ENCODE results near the gene SNRNP27.
A peak's percentile ranks its signal among the peaks of the same experiment; 100 is the strongest.
"Not testable (repeated sequence)": the region's sequence is repeated elsewhere in the genome, so short reads cannot be mapped to it uniquely, and the experiment has no call there.

Gene SNRNP27

GRCh38 chr2:69948963-69949645, 55.3 kb downstream of the SNRNP27 start:
- Histone ChIP-seq H3K4me2 (ENCODE audit: low read length, poor library complexity, severe bottlenecking) (no peak overlapping the region), H2BK12ac (ENCODE audit: low read length in 2 of 2) (no peak overlapping the region), H3K27me3 (ENCODE audit: control insufficient read depth in 1 of 2, insufficient read depth in 1 of 2, low read length in 2 of 2) (no peaks in the 10 kb centered on the region), H3K18ac (ENCODE audit: low read depth in 1 of 2, low read length in 2 of 2) (no peak overlapping the region), H2AK5ac (ENCODE audit: low read length, severe bottlenecking) (no peak overlapping the region), H3K9ac (ENCODE audit: low read length) (no peak overlapping the region), H3K27ac (ENCODE audit: low read length, poor library complexity, severe bottlenecking) (no peak overlapping the region), H3K79me1 (replicated peaks; ENCODE audit: low read length, poor library complexity, severe bottlenecking) (no peaks in the 10 kb centered on the region), H3K9me3 (ENCODE audit: control insufficient read depth, low read length) (no peaks in the 10 kb centered on the region), H3K4ac (ENCODE audit: low read depth in 1 of 2, low read length in 2 of 2) (peak overlapping the region in 1 of 2 experiments; percentile 61), H4K8ac (ENCODE audit: low read length) (no peak overlapping the region), H3K36me3 (ENCODE audit: control insufficient read depth in 1 of 2, insufficient read depth in 2 of 2, low read depth in 1 of 2, low read length in 2 of 2) (no peaks in the 10 kb centered on the region), H2AFZ (ENCODE audit: low read depth, low read length) (no peak overlapping the region), H3K4me3 (ENCODE audit: insufficient read depth in 1 of 2, low read depth in 1 of 2, low read length in 2 of 2) (peak overlapping the region in 1 of 2 experiments; percentile 51), H3K4me1 (ENCODE audit: control insufficient read depth, insufficient read depth, low read depth, low read length) (peaks cover 9% of the 10 kb centered on the region), H2BK120ac (ENCODE audit: low read depth, low read length) (no peak overlapping the region), H3K14ac (ENCODE audit: low read length in 2 of 2) (no peak overlapping the region), H2BK5ac (ENCODE audit: low read depth, low read length, poor library complexity, severe bottlenecking) (no peak overlapping the region), H4K91ac (ENCODE audit: low read length) (no peak overlapping the region), H2BK15ac (ENCODE audit: low read depth, poor library complexity, severe bottlenecking) (peak overlapping the region; percentile 75), H3K23ac (ENCODE audit: low read length in 2 of 2) (no peak overlapping the region)
- DNase-seq, result no peak
- WGBS, result 96% methylated on average over 21 of the region's 21 CpGs

GRCh38 chr2:69950241-69950640, 56.5 kb downstream of the SNRNP27 start:
- Histone ChIP-seq H4K91ac (ENCODE audit: low read length) (no peak overlapping the region), H3K4ac (ENCODE audit: low read depth in 1 of 2, low read length in 2 of 2) (no peak overlapping the region), H2BK120ac (ENCODE audit: low read depth, low read length) (no peak overlapping the region), H2BK12ac (ENCODE audit: low read length in 2 of 2) (no peak overlapping the region), H3K14ac (ENCODE audit: low read length in 2 of 2) (no peak overlapping the region), H3K79me1 (replicated peaks; ENCODE audit: low read length, poor library complexity, severe bottlenecking) (no peaks in the 10 kb centered on the region), H3K9me3 (ENCODE audit: control insufficient read depth, low read length) (no peaks in the 10 kb centered on the region), H3K27ac (ENCODE audit: low read length, poor library complexity, severe bottlenecking) (no peak overlapping the region), H4K8ac (ENCODE audit: low read length) (peak overlapping the region; percentile 66), H3K27me3 (ENCODE audit: control insufficient read depth in 1 of 2, insufficient read depth in 1 of 2, low read length in 2 of 2) (peaks cover under 1% of the 10 kb centered on the region in 2 experiments), H3K4me2 (ENCODE audit: low read length, poor library complexity, severe bottlenecking) (no peak overlapping the region), H3K23ac (ENCODE audit: low read length in 2 of 2) (no peak overlapping the region), H3K18ac (ENCODE audit: low read depth in 1 of 2, low read length in 2 of 2) (no peak overlapping the region), H3K9ac (ENCODE audit: low read length) (no peak overlapping the region), H2AFZ (ENCODE audit: low read depth, low read length) (no peak overlapping the region), H3K36me3 (ENCODE audit: control insufficient read depth in 1 of 2, insufficient read depth in 2 of 2, low read depth in 1 of 2, low read length in 2 of 2) (no peaks in the 10 kb centered on the region), H2AK5ac (ENCODE audit: low read length, severe bottlenecking) (no peak overlapping the region), H2BK15ac (ENCODE audit: low read depth, poor library complexity, severe bottlenecking) (no peak overlapping the region), H2BK5ac (ENCODE audit: low read depth, low read length, poor library complexity, severe bottlenecking) (no peak overlapping the region), H3K4me3 (ENCODE audit: insufficient read depth in 1 of 2, low read depth in 1 of 2, low read length in 2 of 2) (no peak overlapping the region), H3K4me1 (ENCODE audit: control insufficient read depth, insufficient read depth, low read depth, low read length) (peaks cover 9% of the 10 kb centered on the region)
- 94% methylated on average over 3 of the region's 5 CpGs for WGBS
- DNase-seq, result peak; percentile 25

DNA sequence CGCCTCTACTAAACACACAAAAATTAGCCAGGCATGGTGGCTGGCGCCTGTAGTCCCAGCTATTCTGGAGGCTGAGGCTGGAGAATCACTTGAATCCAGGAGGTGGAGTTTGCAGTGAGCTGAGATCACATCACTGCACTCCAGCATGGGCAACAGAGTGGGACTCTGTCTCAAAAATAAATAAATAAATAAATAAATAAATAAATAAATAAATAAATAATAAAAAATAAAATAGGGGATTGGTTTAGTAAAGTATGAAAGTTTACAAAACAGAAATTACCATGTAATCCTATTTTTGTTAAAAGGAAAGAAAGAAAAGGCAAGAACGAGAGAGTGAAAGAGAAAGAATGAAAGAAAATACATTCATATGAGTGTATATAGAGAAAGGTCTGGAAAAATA, 56.9 kb downstream of the SNRNP27 start:
- not testable (repeated sequence) for H2BK5ac ChIP-seq (ENCODE audit: low read depth, low read length, poor library complexity, severe bottlenecking); H3K14ac ChIP-seq (ENCODE audit: low read length in 2 of 2); H2BK120ac ChIP-seq (ENCODE audit: low read depth, low read length); H3K27ac ChIP-seq (ENCODE audit: low read length, poor library complexity, severe bottlenecking); H3K18ac ChIP-seq (ENCODE audit: low read depth in 1 of 2, low read length in 2 of 2); H4K8ac ChIP-seq (ENCODE audit: low read length); H3K23ac ChIP-seq (ENCODE audit: low read length in 2 of 2); H3K4me1 ChIP-seq (ENCODE audit: control insufficient read depth, insufficient read depth, low read depth, low read length); H3K4me2 ChIP-seq (ENCODE audit: low read length, poor library complexity, severe bottlenecking); H3K27me3 ChIP-seq (ENCODE audit: control insufficient read depth in 1 of 2, insufficient read depth in 1 of 2, low read length in 2 of 2); DNase-seq; H4K91ac ChIP-seq (ENCODE audit: low read length); H2AFZ ChIP-seq (ENCODE audit: low read depth, low read length); H3K4me3 ChIP-seq (ENCODE audit: insufficient read depth in 1 of 2, low read depth in 1 of 2, low read length in 2 of 2); H2BK15ac ChIP-seq (ENCODE audit: low read depth, poor library complexity, severe bottlenecking); H3K9me3 ChIP-seq (ENCODE audit: control insufficient read depth, low read length); H3K79me1 ChIP-seq (replicated peaks; ENCODE audit: low read length, poor library complexity, severe bottlenecking); H3K4ac ChIP-seq (ENCODE audit: low read depth in 1 of 2, low read length in 2 of 2); H3K9ac ChIP-seq (ENCODE audit: low read length); H3K36me3 ChIP-seq (ENCODE audit: control insufficient read depth in 1 of 2, insufficient read depth in 2 of 2, low read depth in 1 of 2, low read length in 2 of 2); H2BK12ac ChIP-seq (ENCODE audit: low read length in 2 of 2); H2AK5ac ChIP-seq (ENCODE audit: low read length, severe bottlenecking)
- WGBS, result 96% methylated on average over 1 of the region's 3 CpGs

- 93% methylated on average over 5 of the region's 6 CpGs for WGBS
- H4K91ac ChIP-seq (ENCODE audit: low read length), result no peak overlapping the region
- no peak overlapping the region for H3K4ac ChIP-seq (ENCODE audit: low read depth in 1 of 2, low read length in 2 of 2)
- peaks cover 1% of the 10 kb centered on the region for H3K4me1 ChIP-seq (ENCODE audit: control insufficient read depth, insufficient read depth, low read depth, low read length)
- no peak overlapping the region for H3K18ac ChIP-seq (ENCODE audit: low read depth in 1 of 2, low read length in 2 of 2)
- H2AK5ac ChIP-seq (ENCODE audit: low read length, severe bottlenecking), result no peak overlapping the region
- H3K79me1 ChIP-seq (replicated peaks; ENCODE audit: low read length, poor library complexity, severe bottlenecking), result no peaks in the 10 kb centered on the region
- no peaks in the 10 kb centered on the region for H3K9me3 ChIP-seq (ENCODE audit: control insufficient read depth, low read length)
- H3K23ac ChIP-seq (ENCODE audit: low read length in 2 of 2), result no peak overlapping the region
- no peak for DNase-seq
- peaks cover 14 to 20% of the 10 kb centered on the region in 2 experiments for H3K27me3 ChIP-seq (ENCODE audit: control insufficient read depth in 1 of 2, insufficient read depth in 1 of 2, low read length in 2 of 2)
- peak overlapping the region in 1 of 2 experiments; percentile 56 for H3K14ac ChIP-seq (ENCODE audit: low read length in 2 of 2)
- H2BK15ac ChIP-seq (ENCODE audit: low read depth, poor library complexity, severe bottlenecking), result no peak overlapping the region
- no peak overlapping the region for H3K27ac ChIP-seq (ENCODE audit: low read length, poor library complexity, severe bottlenecking)
- no peak overlapping the region for H2AFZ ChIP-seq (ENCODE audit: low read depth, low read length)
- no peak overlapping the region for H3K4me2 ChIP-seq (ENCODE audit: low read length, poor library complexity, severe bottlenecking)
- H3K36me3 ChIP-seq (ENCODE audit: control insufficient read depth in 1 of 2, insufficient read depth in 2 of 2, low read depth in 1 of 2, low read length in 2 of 2), result no peaks in the 10 kb centered on the region
- no peak overlapping the region for H3K4me3 ChIP-seq (ENCODE audit: insufficient read depth in 1 of 2, low read depth in 1 of 2, low read length in 2 of 2)
- no peak overlapping the region for H3K9ac ChIP-seq (ENCODE audit: low read length)
- H2BK5ac ChIP-seq (ENCODE audit: low read depth, low read length, poor library complexity, severe bottlenecking), result no peak overlapping the region
- H4K8ac ChIP-seq (ENCODE audit: low read length), result no peak overlapping the region
- H2BK12ac ChIP-seq (ENCODE audit: low read length in 2 of 2), result no peak overlapping the region
- H2BK120ac ChIP-seq (ENCODE audit: low read depth, low read length), result no peak overlapping the region
Measured at GRCh38 chr2:69952336-69953115, 58.8 kb downstream of the SNRNP27 start.

Measured in mesenchymal stem cell (in vitro differentiated cells and primary cell).